A549 (cell line): ENCODE measurements around the gene BOK.

Experiments used
- CTCF ChIP-seq: fragments of >200 bp; sonication (Bioruptor Twin); formaldehyde crosslinking; IDR thresholded peaks from 3 replicates; pipeline ENCODE4 v1.5.1; 2016
- EP300 ChIP-seq, 2 experiments: fragments of >200 bp; sonication (Bioruptor Twin); formaldehyde crosslinking; IDR thresholded peaks; 2 replicates in 1 of 2; 3 replicates in 1 of 2; pipeline ENCODE4 v1.6.1; 2016 to 2017
- ESRRA ChIP-seq: fragments of 150-350 bp; IDR thresholded peaks from 2 replicates; pipeline ENCODE4 v1.6.1; 2014; ENCODE audit warnings: mild to moderate bottlenecking, low read length, borderline replicate concordance
- GATA3 ChIP-seq: IDR thresholded peaks from 2 replicates; pipeline ENCODE4 v1.6.1; 2012; ENCODE audit warnings: borderline replicate concordance
- HOXA7 ChIP-seq: fragments of 250-450 bp; sonication (Bioruptor Pico); IDR thresholded peaks from 2 replicates; pipeline ENCODE4 v1.5.0; 2020; ENCODE audit warnings: mild to moderate bottlenecking, moderate library complexity
- KDM1A ChIP-seq: fragments of 200-600 bp; sonication (generic); IDR thresholded peaks from 2 replicates; pipeline ENCODE4 v1.6.1; 2016; ENCODE audit warnings: low read depth, mild to moderate bottlenecking
- MAX ChIP-seq: IDR thresholded peaks from 2 replicates; pipeline ENCODE4 v1.6.1; 2012
- MAZ ChIP-seq: fragments of 150-350 bp; IDR thresholded peaks from 2 replicates; pipeline ENCODE4 v1.6.1; 2014; ENCODE audit warnings: antibody characterized with exemption, low read depth, low read length, borderline replicate concordance
- NFE2L2 ChIP-seq: fragments of 150-350 bp; conservative IDR thresholded peaks from 2 replicates; pipeline ENCODE4 v1.6.1; 2014; ENCODE audit warnings: low read length
- PBX3 ChIP-seq: IDR thresholded peaks from 2 replicates; pipeline ENCODE4 v1.6.1; 2012
- POLR2A ChIP-seq: IDR thresholded peaks from 2 replicates; pipeline ENCODE4 v1.6.1; 2012; ENCODE audit warnings: mild to moderate bottlenecking, low read length
- REST ChIP-seq: fragments of 200-600 bp; sonication (generic); IDR thresholded peaks from 2 replicates; pipeline ENCODE4 v1.6.1; 2016; ENCODE audit warnings: antibody characterized with exemption, mild to moderate bottlenecking, moderate library complexity
- USF2 ChIP-seq: fragments of 450-650 bp; IDR thresholded peaks from 2 replicates; pipeline ENCODE4 v1.6.1; 2014; ENCODE audit warnings: antibody characterized with exemption
- ZFP36 ChIP-seq: fragments of 450-650 bp; IDR thresholded peaks from 2 replicates; pipeline ENCODE4 v1.6.1; 2014; ENCODE audit warnings: borderline replicate concordance; ENCODE audit not compliant: partially characterized antibody

GRCh38 chr2:241576293-241576654 lies 17.7 kb downstream of the BOK start:
- no peak for TF ChIP-seq CTCF
- no peak for TF ChIP-seq EP300 (IDR thresholded peaks at IDR 0.05)
- no peak for TF ChIP-seq KDM1A
- no peak for TF ChIP-seq POLR2A
- TF ChIP-seq MAZ, result no peak
- no peak for TF ChIP-seq REST
- no peak for TF ChIP-seq HOXA7 (CRISPR knock-in tag)
- TF ChIP-seq USF2, result no peak
- no peak for TF ChIP-seq ESRRA
- TF ChIP-seq NFE2L2, result no peak
- TF ChIP-seq ZFP36, result no peak
- TF ChIP-seq GATA3, result no peak
- no peak for TF ChIP-seq MAX
- TF ChIP-seq PBX3, result no peak
